MM.1S (cell line): Measurements from ENCODE around the gene NDOR1.

Experiments
- DNase-seq: peaks from one replicate; pipeline ENCODE4 v3.0.0-alpha.2; 2015
- H2AFZ ChIP-seq: fragments of 300-600 bp; sonication (generic); 2 replicates; pipeline ENCODE4 v1.6.0; 2016; ENCODE audit warnings: antibody characterized with exemption, low read length
- H3F3A ChIP-seq: fragments of 300-600 bp; sonication (generic); 2 replicates; pipeline ENCODE4 v1.6.1; 2016; ENCODE audit warnings: mild to moderate bottlenecking, antibody characterized with exemption, low read length, moderate library complexity, mixed read lengths; ENCODE audit not compliant: insufficient read depth
- H3K27ac ChIP-seq: fragments of 300-600 bp; sonication (generic); 2 replicates; pipeline ENCODE4 v1.5.1; 2016; ENCODE audit warnings: mild to moderate bottlenecking, low read length
- H3K27me3 ChIP-seq: fragments of 300-600 bp; sonication (generic); replicated peaks from 2 replicates; pipeline ENCODE4 v1.6.0; 2016; ENCODE audit warnings: low read length; ENCODE audit not compliant: insufficient read depth
- H3K36me3 ChIP-seq: fragments of 300-600 bp; sonication (generic); replicated peaks from 2 replicates; pipeline ENCODE4 v1.6.1; 2016; ENCODE audit warnings: mild to moderate bottlenecking, low read length, mixed read lengths; ENCODE audit not compliant: insufficient read depth
- H3K4me1 ChIP-seq: fragments of 300-600 bp; sonication (generic); 2 replicates; pipeline ENCODE4 v1.6.1; 2016; ENCODE audit warnings: low read length, mixed read lengths
- H3K4me2 ChIP-seq: fragments of 300-600 bp; sonication (generic); 2 replicates; pipeline ENCODE4 v1.6.0; 2016; ENCODE audit warnings: low read depth, low read length
- H3K4me3 ChIP-seq: fragments of 300-600 bp; sonication (generic); 2 replicates; pipeline ENCODE4 v1.5.1; 2016; ENCODE audit warnings: low read length, mixed read lengths
- H3K79me2 ChIP-seq: fragments of 300-600 bp; sonication (generic); 2 replicates; pipeline ENCODE4 v1.6.1; 2016; ENCODE audit warnings: mixed run types, low read length, mixed read lengths
- H3K9ac ChIP-seq: fragments of 300-600 bp; sonication (generic); 2 replicates; pipeline ENCODE4 v1.6.1; 2016; ENCODE audit warnings: low read length, mixed read lengths
- H3K9me2 ChIP-seq: fragments of 300-600 bp; sonication (generic); replicated peaks from 2 replicates; pipeline ENCODE4 v1.6.1; 2016; ENCODE audit warnings: mild to moderate bottlenecking, low read length, mixed read lengths; ENCODE audit not compliant: insufficient read depth
- H3K9me3 ChIP-seq: fragments of 300-600 bp; sonication (generic); replicated peaks from 2 replicates; pipeline ENCODE4 v1.6.1; 2016; ENCODE audit warnings: mild to moderate bottlenecking, low read length, mixed read lengths; ENCODE audit not compliant: insufficient read depth
- H4K20me1 ChIP-seq: fragments of 300-600 bp; sonication (generic); 2 replicates; pipeline ENCODE4 v1.6.1; 2016; ENCODE audit warnings: mild to moderate bottlenecking, low read length, moderate library complexity, mixed read lengths; ENCODE audit not compliant: insufficient read depth
- EZH2 ChIP-seq: fragments of 300-600 bp; sonication (generic); optimal IDR thresholded peaks from 2 replicates; pipeline ENCODE3; 2017; ENCODE audit warnings: low read depth, mild to moderate bottlenecking, antibody characterized with exemption, low read length, mixed read lengths
- EZH2phosphoT487 ChIP-seq: fragments of 300-600 bp; sonication (generic); IDR thresholded peaks from 2 replicates; pipeline ENCODE4 v1.6.1; 2018; ENCODE audit warnings: antibody characterized with exemption, low read length
- TF ChIP-seq, protein P1 (sequence below): fragments of 300-600 bp; sonication (generic); IDR thresholded peaks from 2 replicates; pipeline ENCODE4 v1.5.1; 2016; ENCODE audit warnings: antibody characterized with exemption, low read length, mixed read lengths

The NDOR1 gene

DNA sequence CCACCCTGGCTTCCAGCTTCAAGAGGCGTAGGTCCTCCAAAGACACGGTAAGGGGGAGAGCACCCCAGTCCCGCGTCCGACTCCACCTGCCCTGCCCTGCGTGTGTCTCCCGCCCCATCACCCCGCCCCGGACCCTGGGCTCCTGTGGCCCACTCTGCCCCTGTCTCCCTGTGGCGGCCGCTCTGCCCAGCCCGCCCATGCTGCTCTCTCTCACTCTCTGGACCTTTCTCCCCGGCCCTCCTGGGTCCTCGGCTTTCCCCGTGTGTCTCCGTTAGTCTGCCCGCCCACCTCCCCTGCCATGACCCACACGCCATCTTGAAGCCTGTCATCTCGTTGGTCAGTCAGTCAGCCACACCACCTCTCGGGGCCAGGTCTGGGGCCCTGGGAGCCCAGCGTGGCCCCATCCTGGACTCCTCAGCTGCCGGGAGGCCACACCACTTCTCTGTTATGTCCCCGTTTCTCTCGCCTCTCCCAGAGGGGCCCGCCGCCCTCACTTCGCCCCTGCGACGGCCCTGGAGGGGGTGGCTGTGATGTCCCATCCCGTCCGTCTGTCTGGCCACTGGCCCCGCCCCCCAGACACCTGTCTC, 40.2 kb upstream of the NDOR1 start:
- Histone ChIP-seq H3K27me3 (peaks cover 72% of the 10 kb centered on the region), H2AFZ (no peak overlapping the region), H3K27ac (no peak overlapping the region), H3F3A (no peaks in the 10 kb centered on the region), H3K9me2 (no peaks in the 10 kb centered on the region), H3K4me2 (no peak overlapping the region), H3K4me3 (no peak overlapping the region), H3K36me3 (no peaks in the 10 kb centered on the region), H3K79me2 (no peaks in the 10 kb centered on the region), H3K9me3 (no peaks in the 10 kb centered on the region), H4K20me1 (no peaks in the 10 kb centered on the region), H3K4me1 (no peaks in the 10 kb centered on the region), H3K9ac (no peak overlapping the region)
- no peak for DNase-seq
- TF ChIP-seq, protein P1, sequence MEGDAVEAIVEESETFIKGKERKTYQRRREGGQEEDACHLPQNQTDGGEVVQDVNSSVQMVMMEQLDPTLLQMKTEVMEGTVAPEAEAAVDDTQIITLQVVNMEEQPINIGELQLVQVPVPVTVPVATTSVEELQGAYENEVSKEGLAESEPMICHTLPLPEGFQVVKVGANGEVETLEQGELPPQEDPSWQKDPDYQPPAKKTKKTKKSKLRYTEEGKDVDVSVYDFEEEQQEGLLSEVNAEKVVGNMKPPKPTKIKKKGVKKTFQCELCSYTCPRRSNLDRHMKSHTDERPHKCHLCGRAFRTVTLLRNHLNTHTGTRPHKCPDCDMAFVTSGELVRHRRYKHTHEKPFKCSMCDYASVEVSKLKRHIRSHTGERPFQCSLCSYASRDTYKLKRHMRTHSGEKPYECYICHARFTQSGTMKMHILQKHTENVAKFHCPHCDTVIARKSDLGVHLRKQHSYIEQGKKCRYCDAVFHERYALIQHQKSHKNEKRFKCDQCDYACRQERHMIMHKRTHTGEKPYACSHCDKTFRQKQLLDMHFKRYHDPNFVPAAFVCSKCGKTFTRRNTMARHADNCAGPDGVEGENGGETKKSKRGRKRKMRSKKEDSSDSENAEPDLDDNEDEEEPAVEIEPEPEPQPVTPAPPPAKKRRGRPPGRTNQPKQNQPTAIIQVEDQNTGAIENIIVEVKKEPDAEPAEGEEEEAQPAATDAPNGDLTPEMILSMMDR, result no peak
- TF ChIP-seq EZH2, result no peak
- no peak for TF ChIP-seq EZH2phosphoT487

DNA sequence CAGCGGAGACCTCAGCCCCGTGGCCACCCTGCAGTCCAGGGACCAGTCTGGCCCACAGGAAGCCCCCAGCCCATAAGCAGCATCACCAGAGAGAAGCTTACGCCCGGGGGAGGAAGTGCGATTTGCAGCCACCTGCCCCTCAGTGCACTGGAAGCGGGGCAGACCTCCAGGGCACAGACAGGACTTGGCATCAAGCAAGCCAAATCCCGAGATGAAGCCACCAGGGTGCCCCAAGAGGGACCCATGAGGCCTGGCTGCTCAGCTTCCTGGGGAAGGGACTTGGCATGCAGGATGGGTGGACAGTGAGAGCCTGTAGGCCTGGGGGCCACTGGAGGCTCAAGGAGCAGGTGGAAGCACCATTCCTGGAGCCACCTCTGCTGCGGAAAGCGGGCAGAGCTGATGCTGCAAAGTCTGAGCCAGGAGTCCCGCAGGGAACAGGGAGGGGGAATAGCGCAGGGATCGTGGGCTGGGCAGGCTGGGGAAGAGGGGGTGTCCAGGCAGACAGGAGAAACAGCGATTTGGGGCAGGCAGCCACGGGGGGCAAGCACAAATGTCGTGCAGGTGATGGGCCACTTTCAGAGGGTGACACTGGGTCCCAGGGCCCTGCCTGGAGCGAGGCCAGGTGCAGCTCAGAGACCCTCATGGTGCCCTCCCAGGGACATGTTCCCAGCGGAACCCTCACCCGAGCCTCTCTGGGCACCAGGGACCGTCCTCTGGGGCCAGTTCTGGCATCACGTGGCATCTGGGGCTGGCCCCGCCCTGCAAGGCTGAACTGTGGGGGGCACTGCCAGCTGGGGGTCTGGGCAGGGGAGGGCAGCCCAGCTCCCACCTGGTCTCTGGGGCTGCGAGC, 38.9 kb upstream of the NDOR1 start:
- Histone ChIP-seq H3K9me2 (no peaks in the 10 kb centered on the region), H3K27ac (no peak overlapping the region), H3K4me1 (no peaks in the 10 kb centered on the region), H3K9ac (no peak overlapping the region), H3F3A (no peaks in the 10 kb centered on the region), H3K27me3 (peaks cover 80% of the 10 kb centered on the region), H3K9me3 (no peaks in the 10 kb centered on the region), H4K20me1 (no peaks in the 10 kb centered on the region), H3K4me3 (no peak overlapping the region), H2AFZ (no peak overlapping the region), H3K4me2 (no peak overlapping the region), H3K36me3 (no peaks in the 10 kb centered on the region), H3K79me2 (no peaks in the 10 kb centered on the region)
- DNase-seq, result no peak
- TF ChIP-seq EZH2phosphoT487, result no peak
- TF ChIP-seq, protein P1, result no peak

DNA sequence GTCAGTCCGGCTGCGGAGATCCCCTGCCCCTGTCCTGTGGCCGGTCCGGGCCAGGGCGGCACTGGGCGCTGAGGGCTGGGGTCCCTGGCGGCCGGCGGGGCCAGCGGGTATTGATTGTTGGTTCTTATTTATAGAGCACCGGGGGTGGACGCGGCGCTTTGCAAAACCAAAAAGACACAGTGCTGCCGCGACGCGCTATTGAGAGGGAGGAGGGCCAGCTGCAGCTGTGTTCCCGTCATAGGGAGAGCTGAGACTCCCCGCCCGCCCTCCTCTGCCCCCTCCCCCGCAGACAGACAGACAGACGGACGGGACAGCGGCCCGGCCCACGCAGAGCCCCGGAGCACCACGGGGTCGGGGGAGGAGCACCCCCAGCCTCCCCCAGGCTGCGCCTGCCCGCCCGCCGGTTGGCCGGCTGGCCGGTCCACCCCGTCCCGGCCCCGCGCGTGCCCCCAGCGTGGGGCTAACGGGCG, 38.2 kb upstream of the NDOR1 start:
- H3K4me1 ChIP-seq, result no peaks in the 10 kb centered on the region
- H3K9ac ChIP-seq, result no peak overlapping the region
- no peak overlapping the region for H3K4me3 ChIP-seq
- H4K20me1 ChIP-seq, result no peaks in the 10 kb centered on the region
- no peak overlapping the region for H3K27ac ChIP-seq
- no peaks in the 10 kb centered on the region for H3K9me3 ChIP-seq
- DNase-seq, result no peak
- H3K9me2 ChIP-seq, result no peaks in the 10 kb centered on the region
- no peaks in the 10 kb centered on the region for H3K36me3 ChIP-seq
- no peak overlapping the region for H2AFZ ChIP-seq
- TF ChIP-seq EZH2 (no peak), EZH2phosphoT487 (no peak)
- TF ChIP-seq, protein P1, result no peak
- H3K27me3 ChIP-seq, result peaks cover 86% of the 10 kb centered on the region
- H3F3A ChIP-seq, result no peaks in the 10 kb centered on the region
- H3K4me2 ChIP-seq, result no peak overlapping the region
- H3K79me2 ChIP-seq, result no peaks in the 10 kb centered on the region
